PFSK-1 (cell line): ENCODE measurements around the gene CKAP5.

Source experiments
- POLR2AphosphoS5 ChIP-seq: IDR thresholded peaks from 2 replicates; pipeline ENCODE4 v1.6.1; 2012; ENCODE audit warnings: low read depth, mild to moderate bottlenecking, control low read depth, low read length, moderate library complexity
- REST ChIP-seq, 2 experiments: IDR thresholded peaks; 2 replicates each; pipeline versions ENCODE4 v1.6.1 to v1.8.0; 2011 to 2012; ENCODE audit warnings: low read depth in 2 of 2, low read length in 2 of 2, control low read depth in 1 of 2, inconsistent platforms in 1 of 2, mild to moderate bottlenecking in 1 of 2, moderate library complexity in 1 of 2; ENCODE audit not compliant: insufficient read depth in 1 of 2
- TAF1 ChIP-seq: IDR thresholded peaks from 2 replicates; pipeline ENCODE4 v1.6.1; 2012; ENCODE audit warnings: low read length, control low read depth, borderline replicate concordance; ENCODE audit not compliant: insufficient read depth

- TF ChIP-seq TAF1 (no peak), POLR2AphosphoS5 (no peak), REST (IDR thresholded peaks at IDR 0.05; ENCODE audit: insufficient read depth in 1 of 2, low read depth in 2 of 2, low read length in 2 of 2) (no peak)
These were observed 8.2 kb downstream of the CKAP5 start for GRCh38 chr11:46837860-46838259.
